Mucosa of rectum (tissue), 2 donors: ENCODE results near the gene ZYX.
"Not testable (repeated sequence)": the region's sequence is repeated elsewhere in the genome, so short reads cannot be mapped to it uniquely, and the experiment has no call there.

ENCODE experiments used
- H3K27ac ChIP-seq, 2 donors: one replicate each; pipeline ENCODE4 v1.7.0; 2013; ENCODE audit warnings: inconsistent platforms in 2 of 2, low read depth in 2 of 2, low read length in 2 of 2
- H3K27me3 ChIP-seq, 2 donors: one replicate each; pipeline ENCODE4 v1.7.0; 2013; ENCODE audit warnings: low read length in 2 of 2; ENCODE audit not compliant: control insufficient read depth in 2 of 2, insufficient read depth in 2 of 2
- H3K36me3 ChIP-seq, 2 donors: one replicate each; pipeline ENCODE4 v1.7.0; 2013; ENCODE audit warnings: low read length in 2 of 2; ENCODE audit not compliant: control insufficient read depth in 2 of 2, insufficient read depth in 2 of 2
- H3K4me1 ChIP-seq, 2 donors: one replicate each; pipeline ENCODE4 v1.7.0; 2013; ENCODE audit warnings: low read length in 2 of 2, mild to moderate bottlenecking in 1 of 2; ENCODE audit not compliant: control insufficient read depth in 2 of 2, insufficient read depth in 2 of 2
- H3K4me3 ChIP-seq, 2 donors: one replicate each; pipeline ENCODE4 v1.7.0; 2013; ENCODE audit warnings: low read length in 2 of 2
- H3K9ac ChIP-seq, 2 donors: one replicate each; pipeline ENCODE4 v1.7.0; 2013; ENCODE audit warnings: low read length in 2 of 2, low read depth in 1 of 2, mild to moderate bottlenecking in 1 of 2
- H3K9me3 ChIP-seq, 2 donors: one replicate each; pipeline ENCODE4 v1.7.0; 2013; ENCODE audit warnings: low read length in 2 of 2; ENCODE audit not compliant: control insufficient read depth in 2 of 2
- donor health status: healthy.
- donor health status: Normal muscosa, but diverticular disease.

ZYX gene

DNA sequence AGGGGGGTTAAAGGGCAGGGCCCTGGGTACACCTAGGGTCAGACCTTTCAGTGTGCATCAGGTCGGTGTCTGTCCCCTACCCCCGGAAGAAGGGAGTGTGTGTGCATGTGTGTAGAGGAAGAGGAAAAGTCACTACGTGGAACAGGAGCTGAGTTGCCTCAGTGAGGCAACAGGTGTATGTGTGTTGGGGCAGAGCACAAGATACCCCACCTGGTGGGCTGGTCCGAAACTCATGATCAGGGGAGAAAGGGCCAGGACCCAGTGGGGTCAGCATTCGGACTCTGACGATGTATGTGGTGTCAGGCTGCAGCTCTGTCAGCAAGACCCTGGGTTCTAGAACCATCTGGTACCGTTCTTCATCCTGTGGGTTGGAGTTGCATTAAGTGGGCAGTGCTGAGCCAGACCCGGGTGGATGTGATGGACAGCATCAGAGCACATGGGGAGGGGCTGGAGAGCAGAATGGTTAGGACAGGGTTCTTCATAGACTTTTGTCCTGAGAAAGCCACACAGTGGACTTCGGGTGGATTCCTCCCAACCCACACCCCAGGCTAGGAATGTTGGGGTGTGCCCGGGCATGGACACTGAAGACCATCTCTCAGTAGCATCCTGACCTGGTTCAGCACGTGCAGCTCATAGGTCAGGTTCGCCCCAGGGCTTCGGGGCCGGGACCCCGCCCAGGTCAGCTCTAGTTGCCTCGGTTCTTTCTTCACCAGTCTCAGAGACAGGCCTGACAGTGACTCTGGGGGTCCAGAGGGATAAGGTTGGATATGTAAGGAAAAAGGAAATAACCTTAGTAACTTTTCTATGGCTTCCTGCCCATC is 16.8 kb downstream of the ZYX start:
- no peaks in the 10 kb centered on the region for H3K27me3 ChIP-seq
- H3K9me3 ChIP-seq = no peaks in the 10 kb centered on the region
- no peak overlapping the region for H3K4me3 ChIP-seq
- no peaks in the 10 kb centered on the region for H3K4me1 ChIP-seq
- no peak overlapping the region for H3K27ac ChIP-seq
- H3K36me3 ChIP-seq = peaks cover 20 to 29% of the 10 kb centered on the region in 2 donors
- no peak overlapping the region for H3K9ac ChIP-seq

DNA sequence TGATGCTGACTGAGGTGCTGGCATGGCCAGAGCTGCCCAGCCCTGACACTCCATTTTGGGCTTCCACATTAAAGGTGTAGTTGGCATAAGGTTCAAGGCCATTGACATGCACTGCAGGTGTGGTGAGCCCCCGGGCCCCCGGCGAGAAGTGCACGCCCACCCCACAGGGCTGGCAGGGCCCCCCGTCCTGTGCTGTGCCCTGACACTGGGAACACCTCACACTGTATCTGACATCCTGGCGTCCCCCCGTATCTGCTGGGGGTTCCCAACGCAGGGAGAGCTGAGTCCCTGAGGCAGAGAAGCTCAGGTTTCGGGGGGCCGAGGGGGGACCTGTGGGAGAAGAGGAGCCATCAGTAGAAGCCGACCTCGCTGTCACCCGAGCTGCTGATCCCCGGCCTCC is 17.5 kb downstream of the ZYX start:
- Histone ChIP-seq H3K9ac (no peak overlapping the region), H3K9me3 (no peaks in the 10 kb centered on the region), H3K4me3 (no peak overlapping the region), H3K36me3 (peaks cover 20 to 23% of the 10 kb centered on the region in 2 donors), H3K4me1 (no peaks in the 10 kb centered on the region), H3K27ac (no peak overlapping the region), H3K27me3 (no peaks in the 10 kb centered on the region)

DNA sequence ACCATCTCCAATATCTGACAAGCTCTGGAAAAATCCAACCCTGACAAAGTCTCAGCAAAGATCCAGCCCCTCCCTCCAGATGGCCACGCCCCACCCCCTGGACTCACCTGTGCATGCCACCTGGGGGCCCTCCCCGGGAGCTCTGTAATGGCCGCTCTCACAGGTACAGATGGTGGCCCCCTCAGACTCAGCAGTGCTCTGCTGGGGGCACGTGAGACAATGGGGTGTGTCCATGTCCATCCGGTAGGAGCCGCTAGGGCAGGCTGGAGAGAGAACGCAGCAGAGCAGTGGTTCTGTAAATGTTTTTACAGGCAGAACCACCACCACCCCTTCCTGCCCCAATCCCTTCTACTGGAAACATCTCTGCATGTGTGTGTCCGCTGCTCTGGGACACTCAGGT is 18.0 kb downstream of the ZYX start:
- Histone ChIP-seq H3K9ac (no peak overlapping the region), H3K27ac (no peak overlapping the region), H3K27me3 (no peaks in the 10 kb centered on the region), H3K4me1 (no peaks in the 10 kb centered on the region), H3K9me3 (no peaks in the 10 kb centered on the region), H3K36me3 (peaks cover 17 to 20% of the 10 kb centered on the region in 2 donors), H3K4me3 (no peak overlapping the region)

DNA sequence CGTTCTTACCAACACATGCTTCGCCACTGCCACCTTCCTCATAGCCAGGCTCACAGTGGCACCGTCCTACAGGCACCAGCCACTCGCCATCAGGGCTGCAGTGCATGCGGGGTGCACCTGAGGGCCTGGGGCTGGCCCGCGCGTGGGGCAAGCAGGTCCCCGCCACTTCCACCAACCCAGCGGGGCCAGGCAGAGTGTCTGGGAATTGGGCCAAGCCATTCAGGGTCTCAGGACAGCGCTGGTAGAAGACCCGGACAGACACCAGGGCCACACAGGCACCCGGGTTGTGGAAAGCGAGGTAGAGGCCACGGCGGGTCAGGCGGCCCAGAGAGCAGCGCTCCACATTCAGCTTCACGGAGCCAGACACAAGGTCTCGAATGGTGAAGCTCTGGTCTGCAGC is 18.5 kb downstream of the ZYX start:
- Histone ChIP-seq H3K4me1 (no peaks in the 10 kb centered on the region), H3K36me3 (peaks cover 17 to 20% of the 10 kb centered on the region in 2 donors), H3K27ac (no peak overlapping the region), H3K4me3 (no peak overlapping the region), H3K9me3 (no peaks in the 10 kb centered on the region), H3K9ac (no peak overlapping the region), H3K27me3 (no peaks in the 10 kb centered on the region)

DNA sequence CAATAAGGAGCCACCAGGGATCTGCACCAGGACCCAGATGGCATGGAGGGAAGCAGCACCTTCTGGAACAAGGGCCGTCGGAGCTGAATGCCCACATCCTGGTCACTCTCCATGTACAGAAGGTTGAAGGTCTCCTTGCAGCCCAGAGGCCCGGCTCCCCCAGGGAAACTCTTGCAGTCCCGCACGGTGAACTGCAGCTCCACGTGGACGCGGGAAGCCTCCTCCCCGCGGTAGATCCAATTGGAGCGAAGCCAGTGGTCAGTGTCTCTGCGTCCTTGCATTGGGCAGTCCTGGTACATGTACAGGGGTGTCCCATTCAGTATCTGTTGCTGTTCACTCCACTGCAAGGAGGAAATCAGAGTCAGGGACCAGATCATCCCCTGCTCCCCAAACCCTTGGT is 20.1 kb downstream of the ZYX start:
- H3K27ac ChIP-seq = no peak overlapping the region
- no peak overlapping the region for H3K4me3 ChIP-seq
- no peaks in the 10 kb centered on the region for H3K27me3 ChIP-seq
- peaks cover 12 to 18% of the 10 kb centered on the region in 2 donors for H3K36me3 ChIP-seq
- H3K9me3 ChIP-seq = no peaks in the 10 kb centered on the region
- no peaks in the 10 kb centered on the region for H3K4me1 ChIP-seq
- H3K9ac ChIP-seq = no peak overlapping the region

DNA sequence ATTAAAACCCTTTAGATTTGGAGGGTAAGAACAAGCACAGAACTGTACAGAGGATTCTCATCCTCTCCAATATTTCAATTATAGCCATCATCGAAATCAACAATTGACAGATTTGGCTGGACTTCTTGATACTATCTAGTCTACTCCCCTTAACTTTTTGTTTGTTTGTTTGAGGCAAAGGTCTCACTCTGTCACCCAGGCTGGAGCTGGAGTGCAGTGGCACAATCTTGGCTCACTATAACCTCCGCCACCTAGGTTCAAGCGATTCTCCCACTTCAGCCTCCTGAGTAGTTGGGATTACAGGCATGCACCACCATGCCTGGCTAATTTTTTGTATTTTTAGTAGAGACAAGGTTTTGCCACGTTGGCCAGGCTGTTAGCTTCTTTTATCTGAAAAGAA is 21.1 kb downstream of the ZYX start:
- not testable (repeated sequence) for H3K27ac ChIP-seq, H3K4me1 ChIP-seq, H3K4me3 ChIP-seq, H3K9ac ChIP-seq, H3K27me3 ChIP-seq, H3K9me3 ChIP-seq
- peaks cover 11 to 12% of the 10 kb centered on the region in 2 donors for H3K36me3 ChIP-seq

DNA sequence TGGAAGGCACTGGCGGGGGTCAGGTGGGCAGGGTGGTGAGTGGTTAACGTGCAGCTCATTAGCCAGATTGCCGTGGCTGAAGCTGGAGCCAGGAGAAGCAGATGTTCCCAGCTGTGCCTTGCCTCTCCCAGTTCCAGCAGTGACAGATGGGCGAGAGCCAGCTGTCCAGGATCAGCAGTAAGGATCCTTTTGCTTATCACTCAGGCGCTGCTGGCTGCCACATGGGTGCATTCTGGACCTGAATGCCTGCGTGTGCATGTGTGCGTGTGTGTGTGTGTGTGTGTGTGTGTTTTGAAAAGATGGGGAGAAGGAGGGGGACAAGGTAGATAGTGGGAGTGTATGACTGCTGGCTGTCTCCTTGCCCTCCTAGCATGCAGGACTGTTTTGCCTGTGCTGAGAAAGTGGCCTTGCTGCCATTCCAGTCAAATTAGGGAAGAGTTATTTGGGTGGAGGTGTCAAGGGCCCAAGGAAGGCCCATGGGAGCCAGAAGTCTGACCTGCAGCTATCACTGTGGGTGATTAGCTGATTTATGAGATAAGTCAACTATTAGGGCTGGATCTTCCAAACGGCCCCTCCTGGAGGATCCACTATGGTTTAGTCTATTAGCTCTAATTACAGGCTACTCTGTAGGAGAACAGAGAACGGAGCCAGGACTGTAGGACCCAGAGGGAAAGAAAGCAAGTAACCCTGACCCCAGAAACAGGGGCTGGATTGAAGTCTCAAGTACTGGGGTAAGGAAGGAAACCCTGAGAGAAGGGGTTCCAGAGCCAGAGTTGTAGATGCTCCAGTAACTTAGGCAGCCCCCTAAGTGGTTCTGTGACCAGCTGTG is 24.2 kb downstream of the ZYX start:
- Histone ChIP-seq H3K4me3 (no peak overlapping the region), H3K4me1 (peaks cover 10 to 18% of the 10 kb centered on the region in 2 donors), H3K9me3 (no peaks in the 10 kb centered on the region), H3K9ac (no peak overlapping the region), H3K36me3 (peaks cover 0 to 3% of the 10 kb centered on the region in 2 donors), H3K27me3 (no peaks in the 10 kb centered on the region), H3K27ac (no peak overlapping the region)

DNA sequence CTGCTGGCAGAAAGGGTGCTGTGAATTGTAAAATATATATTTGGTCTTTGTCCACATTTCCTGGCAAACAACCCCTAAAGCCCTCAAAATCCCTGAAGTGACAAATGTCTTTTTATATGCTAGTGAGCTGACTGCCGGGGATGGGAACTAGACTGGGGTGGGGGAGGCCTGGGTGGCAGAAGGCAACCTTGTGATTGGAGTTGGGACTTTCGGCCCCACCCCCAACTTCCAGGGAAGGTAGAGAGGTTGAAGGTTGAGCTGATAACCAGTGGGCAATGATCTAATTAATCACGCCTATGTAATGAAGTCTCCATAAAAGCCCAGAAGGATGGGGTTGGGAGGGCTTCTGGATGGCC is 24.8 kb downstream of the ZYX start:
- Histone ChIP-seq H3K27ac (no peak overlapping the region), H3K9me3 (no peaks in the 10 kb centered on the region), H3K4me3 (no peak overlapping the region), H3K36me3 (peaks cover 0 to 3% of the 10 kb centered on the region in 2 donors), H3K4me1 (peaks cover 10 to 18% of the 10 kb centered on the region in 2 donors), H3K27me3 (no peaks in the 10 kb centered on the region), H3K9ac (no peak overlapping the region)

DNA sequence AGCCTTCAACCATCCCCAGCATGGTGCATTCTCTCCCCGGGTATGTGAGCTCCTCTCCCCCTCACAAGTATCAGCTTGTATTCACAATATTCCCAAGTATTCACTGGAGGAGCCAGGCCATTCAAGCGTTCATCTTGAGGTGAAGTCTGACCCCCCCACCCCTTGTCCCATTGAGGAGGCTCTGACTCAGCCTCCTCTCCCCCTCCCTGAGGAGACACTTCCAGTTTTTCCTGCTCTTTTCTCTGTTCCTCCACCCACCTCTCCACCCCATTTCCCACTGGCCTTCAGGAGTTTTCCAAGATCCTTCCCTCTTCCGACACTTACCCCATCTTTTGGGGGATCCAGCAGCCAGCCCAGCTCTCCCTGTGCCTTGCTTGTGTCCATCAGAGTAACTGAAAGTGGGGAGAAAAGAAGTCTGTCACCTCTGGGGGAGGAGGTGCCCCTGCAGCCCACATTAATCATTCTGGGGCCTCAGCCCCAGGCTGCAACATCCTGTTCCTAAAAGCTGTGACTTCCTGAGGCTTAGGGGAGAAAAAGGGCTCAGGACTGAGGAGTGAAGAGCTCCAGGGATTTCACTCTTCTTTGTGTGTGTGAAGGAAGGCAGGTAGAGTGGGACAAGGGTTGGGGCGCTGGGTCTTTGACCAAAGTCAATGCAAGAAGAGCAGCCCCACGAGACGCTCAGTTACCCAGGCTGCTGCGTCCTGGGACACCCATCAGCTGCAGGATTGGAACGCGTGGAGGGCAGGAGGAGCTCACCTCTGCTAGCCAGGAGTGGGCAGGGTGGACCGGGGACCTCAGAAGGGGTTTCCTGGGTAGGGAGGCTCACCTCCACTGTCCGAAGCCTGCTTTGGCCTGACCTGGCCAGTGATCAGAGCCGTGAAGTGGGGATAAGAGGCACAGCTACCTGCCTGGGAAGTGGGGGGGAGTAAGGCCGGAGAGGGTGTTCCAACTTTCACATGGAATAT is 26.4 kb downstream of the ZYX start:
- Histone ChIP-seq H3K9ac (peak overlapping the region; percentile 61 to 74), H3K27ac (peak overlapping the region in 1 of 2 donors; percentile 6), H3K4me1 (peaks cover 10 to 18% of the 10 kb centered on the region in 2 donors), H3K4me3 (peak overlapping the region; percentile 71 to 76), H3K9me3 (no peaks in the 10 kb centered on the region), H3K27me3 (no peaks in the 10 kb centered on the region), H3K36me3 (no peaks in the 10 kb centered on the region)
